Thoracic aorta endothelial cell (primary cell): Measurements from ENCODE around the gene TCEA3. TPM values are rescaled to one million over a fixed set of nuclear protein-coding genes. Genes with fewer than 3 reads are reported as not detected.

ENCODE experiments used
- total RNA-seq: library from RNA; depleted of rRNA; stranded (reverse); fragments of >200 nt; gene quantifications from 2 replicates; pipeline ENCODE4 v1.2.3, GENCODE V29; 2012

TCEA3 gene
- 0.53 and 1.0 TPM in 2 replicates for total RNA-seq

DNA sequence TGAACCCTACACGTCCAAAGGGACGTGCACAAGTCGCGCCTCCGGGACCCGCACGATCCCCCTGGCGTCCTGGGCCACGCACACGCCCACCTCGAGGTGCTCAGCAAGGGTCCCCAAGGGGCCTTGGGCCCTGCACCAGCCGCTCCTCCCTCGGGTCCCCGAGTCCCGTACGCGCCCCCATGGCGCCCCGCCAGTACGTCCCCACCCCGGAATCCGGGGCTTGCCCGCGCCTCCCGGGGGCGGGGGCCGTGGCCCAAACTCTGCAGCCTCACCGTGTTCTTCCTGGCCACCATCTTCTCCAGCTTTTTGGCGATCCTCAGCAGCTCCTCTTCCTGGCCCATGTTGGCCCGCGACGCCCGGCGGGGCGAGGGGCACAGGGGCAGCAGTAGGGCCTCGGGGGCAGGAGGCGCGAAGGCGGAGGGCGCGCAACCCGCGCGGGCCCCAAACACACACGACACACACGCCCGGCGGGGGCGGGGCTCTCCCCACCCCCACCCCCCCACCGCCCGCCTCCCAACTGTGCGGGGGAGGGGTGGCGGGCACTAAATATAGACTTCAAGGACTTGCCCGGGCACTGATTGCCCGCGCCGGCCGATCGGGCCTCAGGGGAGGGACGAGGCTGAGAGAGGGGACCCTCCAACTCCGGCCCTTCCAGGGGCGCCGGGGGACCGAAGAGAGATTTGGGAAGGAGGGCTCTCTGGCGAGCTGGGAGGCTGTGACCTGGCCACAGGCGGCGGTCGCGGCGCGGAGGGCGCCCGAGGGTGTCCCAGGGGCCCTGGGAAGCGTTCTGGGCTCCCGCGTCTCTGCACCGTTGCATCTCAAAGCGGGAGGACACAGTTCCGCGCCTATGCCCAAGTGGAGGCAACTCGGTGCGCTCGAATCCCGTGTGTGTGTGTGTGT lies at the start of gene TCEA3:
TCEA3 (minus strand) TSS at position 456 of the 900 bp plus-strand sequence; CDS start at position 341, 115 bp downstream.

GRCh38 chr1:23369335-23370013 lies 55.1 kb downstream of the TCEA3 start, which contains the start of gene ZNF436:
Gene ZNF436, minus strand, starts transcription at chr1:23369836. Its CDS starts 1,831 bp downstream, at chr1:23368005.

GRCh38 chr1:23344111-23344986 lies 80.2 kb downstream of the TCEA3 start, which contains the start of gene HNRNPR:
Gene HNRNPR, minus strand, starts transcription at chr1:23344284. Its CDS starts 3,276 bp downstream, at chr1:23341008.

Other genes with a start within 250 kb of the TCEA3 start
- 0.13 and 0.22 TPM in 2 replicates for gene HTR1D, start 207.2 kb downstream of the TCEA3 start, total RNA-seq
- 155 and 158 TPM in 2 replicates for gene HNRNPR, start 80.5 kb downstream of the TCEA3 start, total RNA-seq
- 16.0 and 21.0 TPM in 2 replicates for gene ZNF436, start 54.9 kb downstream of the TCEA3 start, total RNA-seq
- 5.2 and 9.7 TPM in 2 replicates for gene ASAP3, start 59.4 kb upstream of the TCEA3 start, total RNA-seq
- 3.9 and 6.0 TPM in 2 replicates for gene E2F2, start 106.5 kb upstream of the TCEA3 start, total RNA-seq
- gene ID3, start 134.8 kb upstream of the TCEA3 start, total RNA-seq, result 191 and 227 TPM in 2 replicates